Activated naive CD8-positive, alpha-beta T cell treated with anti-CD3 and anti-CD28 coated beads, Interleukin-2, amount 50 U/mL, for 24 hours (primary cell): ENCODE data around the gene RBFOX2.
"Not testable (repeated sequence)": the region's sequence is repeated elsewhere in the genome, so short reads cannot be mapped to it uniquely, and the experiment has no call there.

Source experiments
- ATAC-seq: fragments of 150-1000 bp; cut with Tn5 transposase; one replicate; pipeline ENCODE4 v1.10.0; 2021
- DNase-seq: peaks from one replicate; pipeline ENCODE4 v3.0.0; 2021
- H3K27ac Mint-ChIP-seq: one replicate; pipeline ENCODE4 v1.8.0; 2021; ENCODE audit warnings: mild to moderate bottlenecking, mixed read lengths
- H3K27me3 Mint-ChIP-seq: one replicate; pipeline ENCODE4 v1.8.0; 2021; ENCODE audit warnings: mixed read lengths
- H3K36me3 Mint-ChIP-seq: one replicate; pipeline ENCODE4 v1.8.0; 2021; ENCODE audit warnings: low read depth, mixed read lengths
- H3K4me1 Mint-ChIP-seq: one replicate; pipeline ENCODE4 v1.8.0; 2021; ENCODE audit warnings: mixed read lengths
- H3K4me3 Mint-ChIP-seq: one replicate; pipeline ENCODE4 v1.8.0; 2021; ENCODE audit warnings: mild to moderate bottlenecking, moderate library complexity, mixed read lengths
- H3K9me3 Mint-ChIP-seq: one replicate; pipeline ENCODE4 v1.8.0; 2021; ENCODE audit warnings: mixed read lengths

Gene RBFOX2

DNA sequence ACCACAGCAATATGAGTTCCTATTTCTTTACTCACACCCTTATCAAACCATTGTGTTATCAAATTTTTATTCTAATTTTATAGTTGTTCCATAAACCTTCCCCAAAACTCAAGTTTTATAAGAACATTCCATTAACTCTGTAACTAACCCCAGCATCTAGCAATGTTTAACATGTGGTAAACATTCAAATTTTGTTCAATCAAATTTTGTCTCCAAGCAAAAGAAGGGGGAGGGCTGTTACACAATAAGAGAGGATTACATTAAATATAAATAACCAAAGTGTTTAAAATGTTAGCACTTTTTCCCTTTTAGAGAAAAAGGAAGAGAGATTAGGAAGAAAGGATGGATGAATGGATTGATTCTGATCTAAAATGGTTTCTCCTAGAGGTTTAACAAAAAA, 20.5 kb downstream of the RBFOX2 start:
- DNase-seq, result no peak
- Mint-ChIP-seq H3K4me1 (no peaks in the 10 kb centered on the region), H3K36me3 (no peaks in the 10 kb centered on the region), H3K9me3 (no peaks in the 10 kb centered on the region), H3K4me3 (no peak overlapping the region), H3K27me3 (peaks cover 11% of the 10 kb centered on the region), H3K27ac (no peak overlapping the region)
- ATAC-seq, result no peak

DNA sequence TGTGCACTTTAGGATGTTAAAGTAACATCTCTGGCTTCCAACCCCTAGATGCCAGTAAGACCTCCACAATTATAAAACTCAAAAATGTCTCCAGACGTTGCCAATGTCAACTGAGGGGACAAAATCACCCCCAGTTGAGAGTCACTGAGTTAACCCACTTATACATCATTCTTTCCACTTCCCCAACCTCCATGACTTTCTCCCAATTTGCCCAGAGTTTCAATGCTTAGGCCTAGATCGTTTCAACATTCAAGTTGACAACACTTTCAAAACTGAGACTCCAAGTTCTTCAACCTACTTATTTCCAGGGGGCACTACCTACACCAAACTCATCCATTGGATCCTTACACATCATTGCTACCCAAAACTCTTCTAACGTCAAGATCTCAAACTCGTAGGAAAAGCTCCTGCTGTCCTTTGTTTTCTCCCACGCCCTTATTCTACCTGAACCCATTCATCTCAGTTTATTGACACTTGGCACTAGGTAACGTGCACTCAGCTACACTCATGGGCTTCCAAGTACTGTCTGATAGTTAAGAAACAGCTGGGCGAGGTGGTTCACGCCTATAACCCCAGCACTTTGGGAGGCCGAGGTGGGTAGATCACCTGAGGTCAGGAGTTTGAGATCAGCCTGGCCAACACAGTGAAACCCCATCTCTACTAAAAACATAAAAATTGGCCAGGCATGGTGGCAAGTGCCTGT, 24.5 kb downstream of the RBFOX2 start:
- H3K27me3 Mint-ChIP-seq, result peaks cover 13% of the 10 kb centered on the region

GRCh38 chr22:36002718-36003260, 25.8 kb downstream of the RBFOX2 start:
- Mint-ChIP-seq H3K36me3 (no peaks in the 10 kb centered on the region), H3K9me3 (no peaks in the 10 kb centered on the region), H3K4me3 (no peak overlapping the region), H3K4me1 (no peaks in the 10 kb centered on the region), H3K27ac (no peak overlapping the region), H3K27me3 (peaks cover 15% of the 10 kb centered on the region)
- no peak for DNase-seq
- no peak for ATAC-seq

More for the DNA sequence above, 24.5 kb downstream of the RBFOX2 start:
- ATAC-seq, result no peak
- no peak overlapping the region for H3K4me3 Mint-ChIP-seq
- H3K4me1 Mint-ChIP-seq, result no peaks in the 10 kb centered on the region
- DNase-seq, result no peak
- H3K36me3 Mint-ChIP-seq, result no peaks in the 10 kb centered on the region
- no peak overlapping the region for H3K27ac Mint-ChIP-seq
- H3K9me3 Mint-ChIP-seq, result no peaks in the 10 kb centered on the region

GRCh38 chr22:36002084-36002483, 26.5 kb downstream of the RBFOX2 start:
- ATAC-seq (no peak), DNase-seq (no peak)
- Mint-ChIP-seq H3K4me3 (no peak overlapping the region), H3K4me1 (no peaks in the 10 kb centered on the region), H3K9me3 (no peaks in the 10 kb centered on the region), H3K27ac (no peak overlapping the region), H3K27me3 (peaks cover 15% of the 10 kb centered on the region), H3K36me3 (no peaks in the 10 kb centered on the region)

DNA sequence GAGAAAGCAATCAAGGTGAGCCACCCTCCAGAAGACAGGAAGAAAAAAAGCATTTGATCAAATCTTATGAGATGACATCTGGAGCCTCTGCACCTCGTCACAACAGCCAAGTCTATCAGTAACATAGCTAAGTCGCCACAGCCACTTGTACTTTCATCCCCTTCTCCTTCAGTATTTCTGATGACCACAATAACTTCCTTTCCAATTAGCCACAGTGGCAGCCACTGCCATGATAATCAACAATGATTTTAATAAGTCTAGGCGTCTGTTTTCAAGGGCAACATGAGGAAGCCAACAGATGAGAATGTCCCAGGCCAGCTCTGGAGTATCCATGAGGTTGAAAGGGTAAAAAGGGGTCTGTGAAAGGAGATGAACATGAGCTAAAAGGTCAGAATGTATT, 29.9 kb downstream of the RBFOX2 start:
- Mint-ChIP-seq H3K4me1 (no peaks in the 10 kb centered on the region), H3K36me3 (no peaks in the 10 kb centered on the region), H3K27me3 (peaks cover 5% of the 10 kb centered on the region), H3K9me3 (no peaks in the 10 kb centered on the region), H3K4me3 (no peak overlapping the region), H3K27ac (no peak overlapping the region)
- ATAC-seq, result no peak
- DNase-seq, result no peak

GRCh38 chr22:35997438-35997837, 31.2 kb downstream of the RBFOX2 start:
- H3K4me1 Mint-ChIP-seq, result no peaks in the 10 kb centered on the region
- no peaks in the 10 kb centered on the region for H3K9me3 Mint-ChIP-seq
- DNase-seq (no peak), ATAC-seq (no peak)
- H3K4me3 Mint-ChIP-seq, result no peak overlapping the region
- no peak overlapping the region for H3K27ac Mint-ChIP-seq
- peaks cover 5% of the 10 kb centered on the region for H3K27me3 Mint-ChIP-seq
- no peaks in the 10 kb centered on the region for H3K36me3 Mint-ChIP-seq

- H3K27ac Mint-ChIP-seq, result no peak overlapping the region
- no peak for ATAC-seq
- DNase-seq, result no peak
- H3K4me3 Mint-ChIP-seq, result no peak overlapping the region
- H3K4me1 Mint-ChIP-seq, result no peaks in the 10 kb centered on the region
- no peaks in the 10 kb centered on the region for H3K36me3 Mint-ChIP-seq
- H3K27me3 Mint-ChIP-seq, result peaks cover 5% of the 10 kb centered on the region
- H3K9me3 Mint-ChIP-seq, result no peaks in the 10 kb centered on the region
Measured at GRCh38 chr22:35996596-35996995, 32.0 kb downstream of the RBFOX2 start.

DNA sequence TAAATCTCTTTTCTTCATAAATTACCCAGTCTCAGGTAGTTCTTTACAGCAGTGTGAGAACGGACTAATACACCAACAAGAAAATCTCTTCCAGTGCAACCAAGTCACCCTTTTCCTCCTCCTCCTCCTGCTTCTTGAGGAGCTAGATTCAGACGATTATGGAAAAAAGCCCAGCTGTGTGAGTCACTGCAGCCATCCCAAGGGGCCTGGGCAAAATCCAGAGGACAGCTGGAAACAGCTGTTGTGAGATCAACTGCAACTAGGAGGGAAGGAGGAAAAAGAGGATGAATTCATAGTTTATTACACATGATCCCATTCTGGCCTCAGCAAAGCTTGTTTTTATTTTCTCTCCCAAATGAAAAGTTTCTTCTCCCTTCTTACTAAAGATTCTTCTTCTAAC, 32.9 kb downstream of the RBFOX2 start:
- Mint-ChIP-seq H3K4me1 (no peaks in the 10 kb centered on the region), H3K27ac (no peak overlapping the region), H3K27me3 (peaks cover 4% of the 10 kb centered on the region), H3K4me3 (no peak overlapping the region), H3K9me3 (no peaks in the 10 kb centered on the region), H3K36me3 (no peaks in the 10 kb centered on the region)
- no peak for ATAC-seq
- DNase-seq, result no peak

- Mint-ChIP-seq H3K27me3 (peaks cover 2% of the 10 kb centered on the region), H3K4me3 (no peak overlapping the region), H3K9me3 (no peaks in the 10 kb centered on the region), H3K4me1 (no peaks in the 10 kb centered on the region), H3K36me3 (no peaks in the 10 kb centered on the region), H3K27ac (no peak overlapping the region)
- ATAC-seq, result no peak
- DNase-seq, result no peak
Measured at GRCh38 chr22:35995348-35995747, 33.3 kb downstream of the RBFOX2 start.

DNA sequence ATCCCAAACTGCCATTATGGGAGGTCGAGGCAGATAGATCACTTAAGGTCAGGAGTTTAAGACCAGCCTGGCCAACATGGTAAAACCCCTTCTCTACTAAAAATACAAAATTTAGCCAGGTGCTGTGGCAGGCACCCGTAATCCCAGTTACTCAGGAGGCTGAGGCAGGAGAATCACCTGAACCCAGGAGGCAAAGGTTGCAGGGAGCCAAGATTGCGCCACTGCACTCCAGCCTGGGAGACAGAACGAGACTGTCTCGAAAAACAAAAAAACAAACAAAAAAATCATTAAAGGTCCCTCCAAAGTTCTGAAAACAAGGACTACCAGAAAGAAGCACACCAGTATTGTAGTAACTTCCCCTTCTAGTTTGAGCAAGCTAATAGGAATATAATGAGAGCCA, 34.9 kb downstream of the RBFOX2 start:
- not testable (repeated sequence) for H3K4me3 Mint-ChIP-seq, H3K4me1 Mint-ChIP-seq, H3K36me3 Mint-ChIP-seq, H3K27me3 Mint-ChIP-seq, DNase-seq, H3K27ac Mint-ChIP-seq, ATAC-seq, H3K9me3 Mint-ChIP-seq

DNA sequence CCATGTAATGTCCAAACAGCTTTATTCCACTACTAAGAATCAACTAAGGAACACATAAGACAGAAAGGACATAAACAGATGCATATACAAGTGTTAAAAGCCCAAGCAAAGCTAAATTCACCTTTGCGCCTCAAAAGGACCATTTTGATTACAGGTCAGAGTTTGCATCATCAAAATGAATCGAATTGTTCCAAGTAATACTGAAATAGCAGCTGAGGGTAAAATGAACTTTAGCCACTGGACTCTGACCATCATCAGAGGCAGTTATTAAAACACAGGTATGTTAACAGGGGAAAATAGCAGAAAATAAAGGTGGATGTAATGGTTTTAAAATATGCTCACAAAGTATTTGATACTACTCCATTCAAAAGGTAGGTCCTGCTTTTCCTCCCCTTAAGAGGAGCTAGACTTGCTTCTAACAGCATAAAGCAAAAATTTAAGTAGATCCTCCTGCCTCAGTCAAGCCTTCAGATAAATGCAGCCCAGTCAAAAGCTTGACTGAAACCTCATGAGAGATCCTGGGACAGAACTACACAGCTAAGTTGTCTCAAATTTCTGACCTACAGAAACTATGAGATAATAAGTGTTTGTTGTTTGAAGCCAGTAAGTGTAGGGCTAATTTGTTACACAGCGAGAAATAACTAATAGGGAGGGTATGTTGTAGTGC, 35.4 kb downstream of the RBFOX2 start:
- Mint-ChIP-seq H3K9me3 (no peaks in the 10 kb centered on the region), H3K4me3 (no peak overlapping the region), H3K4me1 (no peaks in the 10 kb centered on the region), H3K27ac (no peak overlapping the region), H3K27me3 (no peaks in the 10 kb centered on the region), H3K36me3 (no peaks in the 10 kb centered on the region)
- no peak for DNase-seq
- ATAC-seq, result no peak

DNA sequence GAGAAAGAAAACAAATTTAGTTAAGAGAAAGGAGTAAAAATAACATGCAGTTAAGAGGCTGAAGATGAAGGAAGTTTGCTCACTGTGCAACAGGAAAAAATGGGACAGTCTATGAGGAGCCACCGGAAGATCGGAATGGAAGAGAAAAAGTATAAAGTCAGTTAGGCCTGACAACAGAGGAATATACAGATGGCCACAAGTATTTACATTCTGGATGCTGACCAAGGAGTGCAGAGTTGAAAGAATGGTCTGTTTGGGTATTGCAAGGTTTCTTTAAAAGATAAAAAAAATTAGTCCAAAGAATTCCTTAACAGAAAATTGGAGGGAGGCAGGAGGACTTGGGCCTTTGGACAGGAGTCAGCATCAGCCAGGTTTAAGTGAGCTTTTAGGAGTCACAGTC, 37.5 kb downstream of the RBFOX2 start:
- Mint-ChIP-seq H3K27ac (no peak overlapping the region), H3K27me3 (no peaks in the 10 kb centered on the region), H3K4me3 (no peak overlapping the region), H3K9me3 (no peaks in the 10 kb centered on the region), H3K4me1 (no peaks in the 10 kb centered on the region), H3K36me3 (no peaks in the 10 kb centered on the region)
- DNase-seq (no peak), ATAC-seq (no peak)

DNA sequence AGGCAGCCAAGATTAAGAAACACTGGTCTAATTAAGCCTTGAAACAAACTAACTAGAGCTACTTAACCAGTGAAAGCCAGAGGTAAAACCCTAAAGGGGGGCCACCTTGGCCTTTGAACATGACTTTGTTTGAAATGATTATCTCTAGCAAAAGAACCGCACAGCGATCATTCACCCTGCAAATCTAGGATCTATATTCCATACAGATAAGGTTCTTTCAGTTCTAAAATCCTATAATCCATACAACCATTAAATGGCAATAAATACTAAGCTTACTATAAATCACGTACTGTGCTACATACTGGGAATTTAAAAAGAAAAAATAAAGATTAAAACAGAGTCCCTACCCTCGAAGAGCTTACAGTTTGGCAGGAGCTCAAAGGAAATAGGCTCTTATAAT, 40.6 kb downstream of the RBFOX2 start:
- Mint-ChIP-seq H3K36me3 (no peaks in the 10 kb centered on the region), H3K27me3 (peaks cover 2% of the 10 kb centered on the region), H3K9me3 (no peaks in the 10 kb centered on the region), H3K4me1 (no peaks in the 10 kb centered on the region), H3K27ac (no peak overlapping the region), H3K4me3 (no peak overlapping the region)
- DNase-seq, result no peak
- no peak for ATAC-seq

DNA sequence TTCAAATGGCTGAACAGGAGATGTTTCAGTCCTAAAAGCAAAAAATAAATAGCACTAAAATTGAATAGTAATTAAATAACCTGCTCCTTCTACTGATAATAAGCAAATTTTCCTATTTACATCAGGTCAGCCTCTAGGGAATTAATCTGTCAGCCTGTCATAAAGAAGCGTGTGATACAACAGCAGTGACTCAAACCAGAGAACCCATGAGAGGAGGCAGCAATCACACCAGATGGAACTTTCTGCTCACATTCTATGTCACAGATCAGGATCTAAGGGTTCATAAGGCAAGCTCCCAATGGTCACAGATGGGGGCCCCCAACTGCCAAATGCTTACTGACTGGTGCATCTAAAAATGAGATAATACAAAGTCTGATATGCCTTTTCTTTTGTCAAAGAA, 41.1 kb downstream of the RBFOX2 start:
- H3K27me3 Mint-ChIP-seq, result peaks cover 4% of the 10 kb centered on the region
- H3K36me3 Mint-ChIP-seq, result no peaks in the 10 kb centered on the region
- H3K4me1 Mint-ChIP-seq, result no peaks in the 10 kb centered on the region
- no peak for DNase-seq
- H3K9me3 Mint-ChIP-seq, result no peaks in the 10 kb centered on the region
- H3K27ac Mint-ChIP-seq, result no peak overlapping the region
- H3K4me3 Mint-ChIP-seq, result no peak overlapping the region
- ATAC-seq, result no peak

DNA sequence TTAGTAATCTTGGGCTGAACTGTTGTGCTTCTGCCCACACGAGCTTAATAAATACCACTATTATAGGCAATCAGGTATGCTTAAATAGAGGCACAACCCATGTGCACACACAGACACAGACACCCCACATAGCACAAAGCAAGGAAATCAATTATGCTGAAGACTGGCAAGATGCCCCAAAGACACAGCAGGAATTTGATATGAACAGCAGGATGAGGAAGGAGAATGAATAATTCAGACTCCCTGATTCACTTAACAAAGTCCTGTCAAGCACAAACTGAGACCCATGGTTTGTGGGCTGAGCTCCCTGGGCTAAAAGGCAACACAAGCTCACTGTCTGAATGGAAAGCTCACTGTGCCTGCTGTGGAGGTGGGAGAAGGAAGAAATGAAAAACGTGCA, 42.5 kb downstream of the RBFOX2 start:
- no peak overlapping the region for H3K27ac Mint-ChIP-seq
- no peaks in the 10 kb centered on the region for H3K9me3 Mint-ChIP-seq
- no peaks in the 10 kb centered on the region for H3K4me1 Mint-ChIP-seq
- peaks cover 8% of the 10 kb centered on the region for H3K27me3 Mint-ChIP-seq
- H3K36me3 Mint-ChIP-seq, result no peaks in the 10 kb centered on the region
- H3K4me3 Mint-ChIP-seq, result no peak overlapping the region
- no peak for DNase-seq
- ATAC-seq, result no peak
